GM18519 (cell line): ENCODE results near the gene SLCO4A1.

ENCODE experiments used
- ATAC-seq: cut with Tn5 transposase; IDR thresholded peaks from one replicate; pipeline ENCODE4 v1.9.1; 2021; ENCODE audit warnings: mild to moderate bottlenecking, moderate library complexity; ENCODE audit not compliant: unreplicated experiment, low FRiP score

Gene SLCO4A1

GRCh38 chr20:62708591-62709536 is 66.6 kb downstream of the SLCO4A1 start, which contains the start of gene NTSR1:
Gene NTSR1 (plus strand): TSS chr20:62708836. CDS start chr20:62709208, 372 bp downstream.
- ATAC-seq, result no peak

- ATAC-seq, result no peak
Measured at GRCh38 chr20:62709537-62709905, 67.2 kb downstream of the SLCO4A1 start.

- ATAC-seq, result no peak
Measured at GRCh38 chr20:62710221-62710885, 68.0 kb downstream of the SLCO4A1 start.

GRCh38 chr20:62710886-62711702 is 68.8 kb downstream of the SLCO4A1 start:
- ATAC-seq, result no peak

GRCh38 chr20:62711703-62712101 is 69.4 kb downstream of the SLCO4A1 start:
- ATAC-seq, result no peak

- ATAC-seq, result no peak
Measured at GRCh38 chr20:62712606-62713005, 70.3 kb downstream of the SLCO4A1 start.

- no peak for ATAC-seq
Measured at GRCh38 chr20:62714006-62714405, 71.7 kb downstream of the SLCO4A1 start.

- ATAC-seq, result no peak
Measured at GRCh38 chr20:62714799-62715198, 72.5 kb downstream of the SLCO4A1 start.

- ATAC-seq, result no peak
Measured at GRCh38 chr20:62715201-62715600, 72.9 kb downstream of the SLCO4A1 start.

GRCh38 chr20:62716198-62716940 is 74.1 kb downstream of the SLCO4A1 start:
- no peak for ATAC-seq

- no peak for ATAC-seq
Measured at GRCh38 chr20:62716941-62717310, 74.6 kb downstream of the SLCO4A1 start.

- ATAC-seq, result no peak
Measured at GRCh38 chr20:62717933-62718332, 75.6 kb downstream of the SLCO4A1 start.

- ATAC-seq, result no peak
Measured at GRCh38 chr20:62718546-62718945, 76.2 kb downstream of the SLCO4A1 start.

- ATAC-seq, result no peak
Measured at GRCh38 chr20:62719250-62719935, 77.1 kb downstream of the SLCO4A1 start.
